NCI-H1092 treated with DMSO at 0.1 percent for 48 hours (cell line): ENCODE data around the gene CYP2S1.
A peak's percentile ranks its signal among the peaks of the same experiment; 100 is the strongest.
"Not testable (repeated sequence)": the region's sequence is repeated elsewhere in the genome, so short reads cannot be mapped to it uniquely, and the experiment has no call there.

Experiments used
- DNase-seq: peaks from one replicate; lab custom pipeline; 2025; lab: John Stamatoyannopoulos, UW

Gene CYP2S1

GRCh38 chr19:41192574-41193429 is at the start of gene CYP2S1:
CYP2S1 (plus strand) TSS chr19:41193219; CDS start chr19:41193265, 46 bp downstream.
- DNase-seq, result no peak

- DNase-seq, result peak; percentile 26
Observed at GRCh38 chr19:41144403-41144802, 48.6 kb upstream of the CYP2S1 start.

- no peak for DNase-seq
Observed at GRCh38 chr19:41149831-41150230, 43.2 kb upstream of the CYP2S1 start.

GRCh38 chr19:41150986-41151385 is 42.0 kb upstream of the CYP2S1 start:
- not testable (repeated sequence) for DNase-seq

GRCh38 chr19:41154060-41154459 is 39.0 kb upstream of the CYP2S1 start:
- no peak for DNase-seq

- no peak for DNase-seq
Observed at GRCh38 chr19:41156207-41156606, 36.8 kb upstream of the CYP2S1 start.

GRCh38 chr19:41159881-41160280 is 33.1 kb upstream of the CYP2S1 start:
- DNase-seq, result no peak

GRCh38 chr19:41161903-41162302 is 31.1 kb upstream of the CYP2S1 start:
- no peak for DNase-seq

GRCh38 chr19:41166944-41167804 is 25.8 kb upstream of the CYP2S1 start:
- DNase-seq, result no peak

GRCh38 chr19:41172297-41173164 is 20.5 kb upstream of the CYP2S1 start:
- DNase-seq, result no peak

- DNase-seq, result no peak
Observed at GRCh38 chr19:41174297-41174928, 18.6 kb upstream of the CYP2S1 start.

- no peak for DNase-seq
Observed at GRCh38 chr19:41175801-41176777, 16.9 kb upstream of the CYP2S1 start.

GRCh38 chr19:41180173-41180572 is 12.8 kb upstream of the CYP2S1 start:
- not testable (repeated sequence) for DNase-seq

- no peak for DNase-seq
Observed at GRCh38 chr19:41186971-41187883, 5.8 kb upstream of the CYP2S1 start.

GRCh38 chr19:41187884-41188279 is 5.1 kb upstream of the CYP2S1 start:
- no peak for DNase-seq

GRCh38 chr19:41189425-41190065 is 3.5 kb upstream of the CYP2S1 start:
- DNase-seq, result no peak

GRCh38 chr19:41193430-41194156 is 574 bp downstream of the CYP2S1 start:
- DNase-seq, result no peak

GRCh38 chr19:41194157-41194552 is 1.1 kb downstream of the CYP2S1 start:
- no peak for DNase-seq
